Activated CD4-positive, alpha-beta memory T cell treated with anti-CD3 and anti-CD28 coated beads for 36 hours (primary cell): ENCODE data around the gene JMJD4. TPM values are rescaled to one million over a fixed set of nuclear protein-coding genes. Genes with fewer than 3 reads are reported as not detected.

Experiments used
- CTCF ChIA-PET: fragments of 350-600 bp; sonication (Branson Sonifier 250); formaldehyde crosslinking; loops from one replicate; lab custom pipeline; 2021; ENCODE audit warnings: antibody characterized with exemption, inconsistent platforms; lab: Charles Lee
- POLR2A ChIA-PET: fragments of 350-600 bp; sonication (Branson Sonifier 250); formaldehyde crosslinking; loops from one replicate; lab custom pipeline; 2021; ENCODE audit warnings: antibody characterized with exemption; lab: Charles Lee
- DNase-seq: peaks from one replicate; pipeline ENCODE4 v3.0.0-alpha.2; 2020
- H3K27ac Mint-ChIP-seq: one replicate; pipeline ENCODE4 v1.8.0; 2021; ENCODE audit warnings: mixed read lengths
- H3K27me3 Mint-ChIP-seq: one replicate; pipeline ENCODE4 v1.8.0; 2021; ENCODE audit warnings: mixed read lengths
- H3K36me3 Mint-ChIP-seq: one replicate; pipeline ENCODE4 v1.8.0; 2021; ENCODE audit warnings: mixed read lengths
- H3K4me1 Mint-ChIP-seq: one replicate; pipeline ENCODE4 v1.8.0; 2021; ENCODE audit warnings: low read depth, mixed read lengths
- H3K4me3 Mint-ChIP-seq: one replicate; pipeline ENCODE4 v1.8.0; 2021; ENCODE audit warnings: mild to moderate bottlenecking, mixed read lengths
- H3K9me3 Mint-ChIP-seq: one replicate; pipeline ENCODE4 v1.8.0; 2021; ENCODE audit warnings: mixed read lengths
- intact Hi-C: fragments of 100-400 bp; cut with micrococcal nuclease; formaldehyde crosslinking; loops from one replicate; pipeline ENCODE4 v1.15.1; 2023
- total RNA-seq, 2 experiments: library from RNA; stranded (reverse); gene quantifications; one replicate each; pipeline ENCODE4 v1.2.3, GENCODE V29; 2021

Gene JMJD4
- total RNA-seq, 2 experiments from 2014 or later = 15.2 to 16.1 TPM

- Mint-ChIP-seq H3K36me3 (peaks cover 30% of the 10 kb centered on the region), H3K4me1 (peaks cover 50% of the 10 kb centered on the region)
These were observed 32.5 kb upstream of the JMJD4 start for GRCh38 chr1:227767401-227768124.

GRCh38 chr1:227766653-227767277 lies 31.7 kb upstream of the JMJD4 start:
- Mint-ChIP-seq H3K4me1 (peaks cover 58% of the 10 kb centered on the region), H3K9me3 (no peaks in the 10 kb centered on the region), H3K36me3 (peaks cover 30% of the 10 kb centered on the region), H3K4me3 (no peak overlapping the region), H3K27me3 (no peaks in the 10 kb centered on the region), H3K27ac (peak overlapping the region; percentile 25)
- intact Hi-C loops = loop anchor here (10.0 kb wide), 3 partner anchors 118 to 282 kb away; partner anchors contain the start of gene ZNF678
- no peak for DNase-seq
- ChIA-PET POLR2A (interaction anchor here (0.8 to 1.3 kb wide), 2 partner anchors 168 to 318 kb away, joined by 3 read pairs; no protein-coding TSS in a partner anchor), CTCF (interaction anchor here (0.7 to 7.7 kb wide), 3 partner anchors 36 to 286 kb away, joined by 3 to 106 read pairs (median 6); partner anchors contain the start of gene WNT9A)

More at GRCh38 chr1:227767401-227768124, 32.5 kb upstream of the JMJD4 start:
- intact Hi-C loops = loop anchor here (10.0 kb wide), 3 partner anchors 117 to 283 kb away; partner anchors contain the start of gene ZNF678
- H3K27ac Mint-ChIP-seq = peak overlapping the region; percentile 25
- no peak overlapping the region for H3K4me3 Mint-ChIP-seq
- no peaks in the 10 kb centered on the region for H3K9me3 Mint-ChIP-seq
- ChIA-PET CTCF (interaction anchor here (1.2 to 7.7 kb wide), 3 partner anchors 10 to 183 kb away, joined by 3 to 106 read pairs (median 3); partner anchors contain the start of gene WNT9A), POLR2A (no interaction called here)
- no peaks in the 10 kb centered on the region for H3K27me3 Mint-ChIP-seq
- no peak for DNase-seq

GRCh38 chr1:227766015-227766634 lies 31.0 kb upstream of the JMJD4 start:
- ChIA-PET CTCF (interaction anchor here (0.7 to 7.7 kb wide), 4 partner anchors 22 to 285 kb away, joined by 3 to 106 read pairs (median 4); partner anchors contain the start of gene WNT9A), POLR2A (interaction anchor here (0.8 to 1.3 kb wide), 3 partner anchors 18 to 318 kb away, joined by 3 read pairs; no protein-coding TSS in a partner anchor)
- no peaks in the 10 kb centered on the region for H3K9me3 Mint-ChIP-seq
- H3K27me3 Mint-ChIP-seq = no peaks in the 10 kb centered on the region
- peak; percentile 90 for DNase-seq
- peaks cover 65% of the 10 kb centered on the region for H3K4me1 Mint-ChIP-seq
- H3K4me3 Mint-ChIP-seq = no peak overlapping the region
- peaks cover 35% of the 10 kb centered on the region for H3K36me3 Mint-ChIP-seq
- intact Hi-C loops = loop anchor here (10.0 kb wide), 3 partner anchors 119 to 281 kb away; partner anchors contain the start of gene ZNF678
- peak overlapping the region; percentile 25 for H3K27ac Mint-ChIP-seq

GRCh38 chr1:227765261-227766014 lies 30.3 kb upstream of the JMJD4 start:
- no peak overlapping the region for H3K27ac Mint-ChIP-seq
- H3K36me3 Mint-ChIP-seq = peaks cover 41% of the 10 kb centered on the region

GRCh38 chr1:227764019-227764391 lies 28.9 kb upstream of the JMJD4 start:
- Mint-ChIP-seq H3K4me1 (peaks cover 85% of the 10 kb centered on the region), H3K36me3 (peaks cover 53% of the 10 kb centered on the region), H3K9me3 (peaks cover 3% of the 10 kb centered on the region), H3K27ac (peak overlapping the region; percentile 58), H3K27me3 (no peaks in the 10 kb centered on the region), H3K4me3 (no peak overlapping the region)
- ChIA-PET POLR2A (no interaction called here), CTCF (interaction anchor here (2.4 to 7.7 kb wide), 2 partner anchors 33 to 187 kb away, joined by 14 to 106 read pairs; partner anchors contain the start of gene WNT9A)
- DNase-seq = no peak
- intact Hi-C loops = loop anchor here (10.0 kb wide), 3 partner anchors 121 to 279 kb away; partner anchors contain the start of gene ZNF678

More at GRCh38 chr1:227765261-227766014, 30.3 kb upstream of the JMJD4 start:
- no peaks in the 10 kb centered on the region for H3K9me3 Mint-ChIP-seq
- CTCF ChIA-PET = interaction anchor here (0.9 to 7.7 kb wide), 4 partner anchors 22 to 185 kb away, joined by 3 to 106 read pairs (median 4); partner anchors contain the start of gene WNT9A
- POLR2A ChIA-PET = interaction anchor here (0.8 to 1.3 kb wide), 2 partner anchors 17 to 169 kb away, joined by 3 read pairs; no protein-coding TSS in a partner anchor
- no peak for DNase-seq
- H3K4me1 Mint-ChIP-seq = peaks cover 72% of the 10 kb centered on the region
- H3K27me3 Mint-ChIP-seq = no peaks in the 10 kb centered on the region
- intact Hi-C loops = loop anchor here (10.0 kb wide), 3 partner anchors 119 to 281 kb away; partner anchors contain the start of gene ZNF678
- H3K4me3 Mint-ChIP-seq = no peak overlapping the region

- Mint-ChIP-seq H3K9me3 (peaks cover 3% of the 10 kb centered on the region), H3K27ac (peak overlapping the region; percentile 58), H3K27me3 (no peaks in the 10 kb centered on the region), H3K4me1 (peaks cover 91% of the 10 kb centered on the region), H3K36me3 (peaks cover 54% of the 10 kb centered on the region), H3K4me3 (no peak overlapping the region)
- intact Hi-C loops = loop anchor here (2.0 to 10.0 kb wide), 4 partner anchors 29 to 279 kb away; partner anchors contain the start of genes JMJD4, SNAP47 and ZNF678
- DNase-seq = no peak
- CTCF ChIA-PET = interaction anchor here (0.7 to 7.7 kb wide), 11 partner anchors 11 to 221 kb away, joined by 3 to 106 read pairs (median 5); partner anchors contain the start of gene WNT9A
- POLR2A ChIA-PET = interaction anchor here (0.6 kb wide), 1 partner anchor 11 kb away, joined by 3 read pairs; no protein-coding TSS in a partner anchor
These were observed 28.3 kb upstream of the JMJD4 start for GRCh38 chr1:227763246-227764018.

GRCh38 chr1:227762231-227762911 lies 27.3 kb upstream of the JMJD4 start:
- H3K9me3 Mint-ChIP-seq = peaks cover 3% of the 10 kb centered on the region
- peak; percentile 92 for DNase-seq
- H3K27ac Mint-ChIP-seq = peak overlapping the region; percentile 56
- H3K4me3 Mint-ChIP-seq = peak overlapping the region; percentile 23
- H3K27me3 Mint-ChIP-seq = no peaks in the 10 kb centered on the region
- ChIA-PET POLR2A (interaction anchor here (0.6 kb wide), 1 partner anchor 12 kb away, joined by 3 read pairs; no protein-coding TSS in a partner anchor), CTCF (interaction anchor here (0.6 to 7.7 kb wide), 24 partner anchors 10 to 404 kb away, joined by 3 to 106 read pairs (median 4); partner anchors contain the start of genes JMJD4, SNAP47 and WNT9A)
- intact Hi-C loops = loop anchor here (1.0 to 10.0 kb wide), 7 partner anchors 26 to 278 kb away; partner anchors contain the start of genes JMJD4, SNAP47 and ZNF678
- peaks cover 98% of the 10 kb centered on the region for H3K4me1 Mint-ChIP-seq
- peaks cover 54% of the 10 kb centered on the region for H3K36me3 Mint-ChIP-seq

GRCh38 chr1:227761621-227762230 lies 26.6 kb upstream of the JMJD4 start:
- POLR2A ChIA-PET = no interaction called here
- Mint-ChIP-seq H3K4me3 (no peak overlapping the region), H3K27ac (peak overlapping the region; percentile 56), H3K9me3 (peaks cover 3% of the 10 kb centered on the region), H3K27me3 (no peaks in the 10 kb centered on the region), H3K4me1 (peaks cover 98% of the 10 kb centered on the region), H3K36me3 (peaks cover 52% of the 10 kb centered on the region)
- CTCF ChIA-PET = interaction anchor here (0.6 to 7.7 kb wide), 20 partner anchors 10 to 405 kb away, joined by 3 to 106 read pairs (median 4); partner anchors contain the start of genes JMJD4, SNAP47 and WNT9A
- DNase-seq = no peak
- intact Hi-C loops = loop anchor here (1.0 to 10.0 kb wide), 8 partner anchors 27 to 321 kb away; partner anchors contain the start of genes ARF1, JMJD4, SNAP47 and ZNF678

GRCh38 chr1:227760377-227760776 lies 25.3 kb upstream of the JMJD4 start:
- POLR2A ChIA-PET = interaction anchor here (0.6 to 1.5 kb wide), 2 partner anchors 15 to 17 kb away, joined by 3 to 4 read pairs; no protein-coding TSS in a partner anchor
- no peak for DNase-seq
- CTCF ChIA-PET = interaction anchor here (0.6 to 7.7 kb wide), 2 partner anchors 185 to 190 kb away, joined by 3 to 106 read pairs; partner anchors contain the start of gene WNT9A
- H3K27me3 Mint-ChIP-seq = no peaks in the 10 kb centered on the region
- H3K4me1 Mint-ChIP-seq = peaks cover 95% of the 10 kb centered on the region
- no peak overlapping the region for H3K4me3 Mint-ChIP-seq
- peaks cover 50% of the 10 kb centered on the region for H3K36me3 Mint-ChIP-seq
- intact Hi-C loops = loop anchor here (2.0 to 10.0 kb wide), 4 partner anchors 124 to 322 kb away; partner anchors contain the start of genes ARF1 and ZNF678
- peaks cover 3% of the 10 kb centered on the region for H3K9me3 Mint-ChIP-seq
- peak overlapping the region; percentile 81 for H3K27ac Mint-ChIP-seq
